Spinal cord (tissue), 10 donors: ENCODE data around the gene PTH2R. TPM values are rescaled to one million over a fixed set of nuclear protein-coding genes. Genes with fewer than 3 reads are reported as not detected.
"Not testable (repeated sequence)": the region's sequence is repeated elsewhere in the genome, so short reads cannot be mapped to it uniquely, and the experiment has no call there.

Experiments used
- DNase-seq, 6 donors: peaks; one replicate each; pipeline versions ENCODE4 v3.0.0 to v3.0.0-alpha.2; 2013 to 2015; ENCODE audit warnings: low spot score in 6 of 6, low read depth in 4 of 6
- H3K27ac ChIP-seq: one replicate; pipeline ENCODE4 v1.5.1; 2013; ENCODE audit warnings: low read depth, low read length, control low read depth
- H3K27me3 ChIP-seq: one replicate; pipeline ENCODE4 v1.6.1; 2013; ENCODE audit warnings: low read length; ENCODE audit not compliant: control insufficient read depth, insufficient read depth
- H3K36me3 ChIP-seq: one replicate; pipeline ENCODE4 v1.6.1; 2013; ENCODE audit warnings: low read length; ENCODE audit not compliant: control insufficient read depth, insufficient read depth
- H3K4me1 ChIP-seq: one replicate; pipeline ENCODE4 v1.6.1; 2013; ENCODE audit warnings: low read length; ENCODE audit not compliant: control insufficient read depth, insufficient read depth
- H3K4me3 ChIP-seq: one replicate; pipeline ENCODE4 v1.5.1; 2013; ENCODE audit warnings: low read depth, low read length, control low read depth
- H3K9me3 ChIP-seq: one replicate; pipeline ENCODE4 v1.6.1; 2013; ENCODE audit warnings: low read length; ENCODE audit not compliant: control insufficient read depth, insufficient read depth
- WGBS: methylation state at CpG from one replicate; pipeline ENCODE4 v1.1.5; 2013; ENCODE audit warnings: missing lambda C conversion rate; ENCODE audit not compliant: insufficient coverage; 5-methylcytosine and 5-hydroxymethylcytosine counted together
- polyA plus RNA-seq, 2 donors: library from polyadenylated mRNA; unstranded; fragments of 120-200 nt; gene quantifications; one replicate each; pipeline ENCODE4 v1.2.1, GENCODE V29; 2013; ENCODE audit not compliant: insufficient read length in 2 of 2
- total RNA-seq, 2 donors: library from RNA; depleted of rRNA in 1 of 2; stranded (reverse); fragments of 120-200 nt in 1 of 2; fragments of >200 nt in 1 of 2; gene quantifications; one replicate each; pipeline versions ENCODE4 v1.2.3 to v1.2.4, GENCODE V29; 2013 to 2014
- donor health status: healthy.

Gene PTH2R
- total and polyA plus RNA-seq, 4 donors: 0.77 to 1.2 (median 1.00) TPM

- Histone ChIP-seq H3K4me1 (no peaks in the 10 kb centered on the region), H3K9me3 (no peaks in the 10 kb centered on the region), H3K27me3 (no peaks in the 10 kb centered on the region), H3K4me3 (no peak overlapping the region), H3K36me3 (no peaks in the 10 kb centered on the region), H3K27ac (no peak overlapping the region)
- DNase-seq: no peak
- WGBS: 80% methylated on average over 1 of the region's 2 CpGs
These were observed 89.5 kb downstream of the PTH2R start for GRCh38 chr2:208496129-208496528.

DNA sequence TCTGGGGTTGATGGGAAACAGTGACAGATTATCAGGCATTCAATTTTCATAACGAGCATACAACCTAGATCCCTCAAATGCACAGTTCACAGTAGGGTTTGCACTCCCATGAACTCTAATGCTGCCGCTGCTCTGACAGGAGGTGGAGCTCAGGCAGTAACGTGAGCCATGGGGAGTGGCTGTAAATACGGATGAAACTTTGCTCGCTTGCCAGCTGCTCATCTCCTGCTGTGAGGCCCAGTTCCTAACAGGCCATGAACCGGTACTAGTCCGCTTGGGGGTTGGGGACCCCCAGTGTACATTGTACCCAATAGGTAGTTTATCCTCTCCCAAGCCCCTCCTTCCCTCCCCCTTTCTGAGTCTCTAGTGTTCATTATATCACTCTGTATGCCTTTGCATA lies 94.6 kb downstream of the PTH2R start:
- H3K27me3 ChIP-seq: no peaks in the 10 kb centered on the region
- 6% methylated on average over 6 of the region's 7 CpGs for WGBS
- no peaks in the 10 kb centered on the region for H3K4me1 ChIP-seq
- H3K27ac ChIP-seq: no peak overlapping the region
- no peaks in the 10 kb centered on the region for H3K36me3 ChIP-seq
- H3K4me3 ChIP-seq: no peak overlapping the region
- DNase-seq: no peak
- no peaks in the 10 kb centered on the region for H3K9me3 ChIP-seq

DNA sequence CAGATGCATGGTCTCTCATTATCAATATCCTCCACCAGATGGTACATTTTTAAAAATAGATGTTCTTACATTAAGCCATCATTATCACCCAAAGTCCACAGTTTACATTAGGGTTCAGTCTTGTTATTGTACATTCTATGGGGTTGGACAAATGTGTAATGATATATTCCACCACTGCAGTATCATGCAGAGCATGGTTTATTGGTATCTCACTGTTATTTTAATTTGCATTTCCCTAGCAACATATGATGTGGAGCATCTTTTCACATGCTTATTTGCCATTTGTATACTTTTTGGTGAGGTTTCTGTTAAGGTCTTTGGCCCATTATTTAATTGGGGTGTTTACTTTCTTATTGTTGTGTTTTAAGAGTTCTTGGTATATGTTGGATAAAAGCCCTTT lies 95.7 kb downstream of the PTH2R start:
- DNase-seq: no peak
- Histone ChIP-seq H3K27ac (no peak overlapping the region), H3K4me3 (no peak overlapping the region), H3K9me3 (peaks cover 1% of the 10 kb centered on the region), H3K36me3 (no peaks in the 10 kb centered on the region), H3K4me1 (no peaks in the 10 kb centered on the region), H3K27me3 (no peaks in the 10 kb centered on the region)

GRCh38 chr2:208505365-208505764 lies 98.8 kb downstream of the PTH2R start:
- WGBS: 100% methylated on average over 1 of the region's 3 CpGs
- H3K4me1 ChIP-seq, DNase-seq, H3K9me3 ChIP-seq, H3K4me3 ChIP-seq, H3K36me3 ChIP-seq, H3K27ac ChIP-seq, H3K27me3 ChIP-seq: not testable (repeated sequence)

DNA sequence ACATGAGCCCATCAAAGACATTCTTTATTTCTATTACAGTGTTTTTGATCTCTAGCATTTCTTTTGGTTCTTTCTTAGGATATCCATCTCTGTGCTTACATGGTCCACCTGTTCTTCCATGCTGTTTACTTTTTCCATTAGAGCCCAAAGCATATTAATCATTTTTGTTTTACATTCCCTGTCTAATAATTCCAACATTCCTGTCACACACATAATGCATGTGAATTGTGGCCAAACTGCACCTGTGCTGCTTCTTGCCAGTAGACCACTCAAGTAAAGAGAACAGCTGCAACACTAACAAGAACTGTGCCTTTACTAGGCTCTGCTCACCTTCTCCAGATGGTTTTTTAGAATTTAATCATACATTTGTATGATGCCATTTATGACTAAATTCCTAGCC lies 103.0 kb downstream of the PTH2R start:
- H3K4me3 ChIP-seq: no peak overlapping the region
- peaks cover 7% of the 10 kb centered on the region for H3K9me3 ChIP-seq
- DNase-seq: no peak
- no peaks in the 10 kb centered on the region for H3K36me3 ChIP-seq
- H3K27ac ChIP-seq: no peak overlapping the region
- no peaks in the 10 kb centered on the region for H3K27me3 ChIP-seq
- H3K4me1 ChIP-seq: no peaks in the 10 kb centered on the region

DNA sequence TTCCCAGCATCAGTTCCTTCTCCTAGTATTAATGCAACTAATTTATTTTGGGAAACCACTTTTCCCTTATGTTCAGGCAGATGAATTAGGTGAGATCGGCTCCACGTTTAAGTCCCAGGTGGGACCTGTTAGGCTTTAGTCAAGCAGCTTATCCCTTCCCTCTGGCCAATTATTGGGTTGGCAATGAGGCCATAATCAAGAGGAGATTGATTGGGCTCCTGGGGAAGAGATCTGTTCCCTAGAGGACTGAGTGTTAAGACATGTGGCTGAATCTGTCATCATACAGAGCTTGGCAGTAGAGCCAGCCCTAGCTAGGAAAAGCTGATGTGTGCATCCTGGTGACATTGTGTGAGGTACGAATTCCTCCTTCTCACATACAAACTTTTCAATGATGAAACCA lies 104.4 kb downstream of the PTH2R start:
- WGBS: 60% methylated on average over 2 of the region's 3 CpGs
- no peaks in the 10 kb centered on the region for H3K36me3 ChIP-seq
- H3K27me3 ChIP-seq: no peaks in the 10 kb centered on the region
- H3K4me3 ChIP-seq: no peak overlapping the region
- H3K4me1 ChIP-seq: no peaks in the 10 kb centered on the region
- H3K9me3 ChIP-seq: peaks cover 10% of the 10 kb centered on the region
- H3K27ac ChIP-seq: no peak overlapping the region
- DNase-seq: peak in 1 of 6 donors; percentile 26

GRCh38 chr2:208511573-208511972 lies 105.0 kb downstream of the PTH2R start:
- Histone ChIP-seq H3K27me3 (no peaks in the 10 kb centered on the region), H3K4me1 (no peaks in the 10 kb centered on the region), H3K9me3 (peaks cover 10% of the 10 kb centered on the region), H3K27ac (no peak overlapping the region), H3K4me3 (no peak overlapping the region), H3K36me3 (no peaks in the 10 kb centered on the region)
- DNase-seq: peak in 1 of 6 donors; percentile 65
- whole genome bisulfite sequencing: 50% methylated on average over 1 of the region's 1 CpG

DNA sequence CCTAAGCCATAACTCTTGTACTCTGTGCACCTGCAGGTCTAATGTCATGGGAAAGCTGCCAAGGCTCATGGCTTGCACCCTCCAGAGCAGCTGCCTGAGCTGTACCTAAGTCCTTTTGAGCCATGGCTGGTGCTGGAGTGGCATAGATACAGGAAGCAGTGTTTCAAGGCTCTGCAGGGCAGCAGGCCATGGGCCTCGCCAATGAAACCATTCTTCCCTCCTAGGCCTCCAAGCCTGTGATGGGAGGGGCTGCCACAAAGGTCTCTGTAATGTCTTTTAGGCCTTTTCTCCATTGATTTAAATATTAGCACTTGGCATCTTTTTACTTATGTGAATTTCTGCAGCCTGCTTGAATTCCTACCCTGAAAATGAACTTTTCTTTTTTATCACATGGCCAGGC lies 108.5 kb downstream of the PTH2R start:
- DNase-seq: no peak
- Histone ChIP-seq H3K4me1 (no peaks in the 10 kb centered on the region), H3K4me3 (no peak overlapping the region), H3K9me3 (peaks cover 4% of the 10 kb centered on the region), H3K36me3 (no peaks in the 10 kb centered on the region), H3K27ac (no peak overlapping the region), H3K27me3 (no peaks in the 10 kb centered on the region)
- 100% methylated on average over 1 of the region's 1 CpG for WGBS

DNA sequence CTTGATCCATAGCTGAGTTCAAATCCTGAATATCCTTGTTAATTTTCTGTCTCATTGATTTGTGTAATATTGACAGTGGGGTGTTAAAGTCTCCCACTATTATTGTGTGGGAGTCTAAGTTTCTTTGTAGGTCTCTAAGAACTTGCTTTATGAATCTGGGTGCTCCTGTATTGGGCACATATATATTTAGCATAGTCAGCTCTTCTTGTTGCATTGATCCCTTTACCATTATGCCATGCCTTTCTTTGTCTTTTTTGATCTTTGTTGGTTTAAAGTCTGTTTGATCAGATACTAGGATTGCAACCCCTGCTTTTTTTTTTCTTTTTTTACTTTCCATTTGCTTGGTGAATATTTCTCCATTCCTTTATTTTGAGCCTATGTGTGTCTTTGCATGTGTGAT lies 116.5 kb downstream of the PTH2R start:
- H3K4me1 ChIP-seq, H3K4me3 ChIP-seq, H3K9me3 ChIP-seq, H3K27me3 ChIP-seq, H3K36me3 ChIP-seq, H3K27ac ChIP-seq, DNase-seq: not testable (repeated sequence)

- 75% methylated on average over 5 of the region's 6 CpGs for WGBS
- H3K4me1 ChIP-seq, H3K27ac ChIP-seq, H3K9me3 ChIP-seq, DNase-seq, H3K27me3 ChIP-seq, H3K4me3 ChIP-seq, H3K36me3 ChIP-seq: not testable (repeated sequence)
These were observed 118.6 kb downstream of the PTH2R start for GRCh38 chr2:208525165-208525564.

DNA sequence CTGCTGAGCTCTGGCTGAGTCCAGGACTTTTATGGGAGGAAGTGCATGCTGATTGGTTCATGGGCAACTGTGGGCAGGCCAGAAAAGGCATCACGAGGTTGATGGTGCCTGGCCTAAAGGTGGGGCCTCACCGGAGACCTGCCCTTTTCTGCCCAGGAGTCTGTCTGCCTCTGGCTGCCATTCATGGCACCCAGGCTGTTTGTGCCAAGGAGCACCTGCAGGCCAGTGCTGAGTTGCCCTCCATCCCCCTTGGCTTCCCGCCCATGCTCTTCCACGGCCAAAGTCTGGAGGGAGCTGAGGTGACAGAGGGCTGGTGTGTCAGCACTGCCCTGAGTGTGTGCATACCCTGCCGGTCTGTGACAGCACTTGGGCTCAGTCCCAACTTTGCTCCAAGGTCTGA lies 123.2 kb downstream of the PTH2R start:
- H3K27ac ChIP-seq: no peak overlapping the region
- WGBS: 78% methylated on average over 5 of the region's 5 CpGs
- H3K36me3 ChIP-seq: no peaks in the 10 kb centered on the region
- H3K4me3 ChIP-seq: no peak overlapping the region
- no peak for DNase-seq
- peaks cover 1% of the 10 kb centered on the region for H3K9me3 ChIP-seq
- H3K27me3 ChIP-seq: no peaks in the 10 kb centered on the region
- no peaks in the 10 kb centered on the region for H3K4me1 ChIP-seq
